ENCODE results near the gene MRTFA.
A peak's percentile ranks its signal among the peaks of the same experiment; 100 is the strongest.
"Not testable (repeated sequence)": the region's sequence is repeated elsewhere in the genome, so short reads cannot be mapped to it uniquely, and the experiment has no call there.

Gene MRTFA

DNA sequence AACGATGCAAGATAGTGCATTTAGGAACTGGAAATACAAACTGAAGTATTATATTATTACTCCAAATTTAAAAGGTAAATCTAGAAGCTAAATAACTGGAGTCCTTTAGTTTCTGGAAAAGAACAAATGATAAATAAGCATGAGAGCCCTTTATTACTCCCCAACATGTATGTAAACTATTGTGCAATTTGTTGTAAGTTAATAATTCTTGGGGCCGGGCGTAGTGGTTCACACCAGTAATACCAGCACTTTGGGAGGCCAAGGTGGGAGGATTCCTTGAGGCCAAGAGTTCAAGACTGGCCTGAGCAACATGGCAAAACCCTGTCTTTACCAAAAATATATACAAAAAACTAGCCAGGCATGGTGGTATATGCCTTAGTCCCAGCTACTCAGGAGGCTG, 255.1 kb downstream of the MRTFA start:
- DNase-seq (ENCODE audit: low spot score) = no peak
- TF ChIP-seq, protein P1, sequence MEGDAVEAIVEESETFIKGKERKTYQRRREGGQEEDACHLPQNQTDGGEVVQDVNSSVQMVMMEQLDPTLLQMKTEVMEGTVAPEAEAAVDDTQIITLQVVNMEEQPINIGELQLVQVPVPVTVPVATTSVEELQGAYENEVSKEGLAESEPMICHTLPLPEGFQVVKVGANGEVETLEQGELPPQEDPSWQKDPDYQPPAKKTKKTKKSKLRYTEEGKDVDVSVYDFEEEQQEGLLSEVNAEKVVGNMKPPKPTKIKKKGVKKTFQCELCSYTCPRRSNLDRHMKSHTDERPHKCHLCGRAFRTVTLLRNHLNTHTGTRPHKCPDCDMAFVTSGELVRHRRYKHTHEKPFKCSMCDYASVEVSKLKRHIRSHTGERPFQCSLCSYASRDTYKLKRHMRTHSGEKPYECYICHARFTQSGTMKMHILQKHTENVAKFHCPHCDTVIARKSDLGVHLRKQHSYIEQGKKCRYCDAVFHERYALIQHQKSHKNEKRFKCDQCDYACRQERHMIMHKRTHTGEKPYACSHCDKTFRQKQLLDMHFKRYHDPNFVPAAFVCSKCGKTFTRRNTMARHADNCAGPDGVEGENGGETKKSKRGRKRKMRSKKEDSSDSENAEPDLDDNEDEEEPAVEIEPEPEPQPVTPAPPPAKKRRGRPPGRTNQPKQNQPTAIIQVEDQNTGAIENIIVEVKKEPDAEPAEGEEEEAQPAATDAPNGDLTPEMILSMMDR (conservative IDR thresholded peaks at IDR 0.05; ENCODE audit: low read depth) = no peak
- no peak overlapping the region for H3K27ac ChIP-seq
- CTCF ChIA-PET = no interaction called here
- POLR2A ChIA-PET (ENCODE audit: low non-redundant PET) = no interaction called here

DNA sequence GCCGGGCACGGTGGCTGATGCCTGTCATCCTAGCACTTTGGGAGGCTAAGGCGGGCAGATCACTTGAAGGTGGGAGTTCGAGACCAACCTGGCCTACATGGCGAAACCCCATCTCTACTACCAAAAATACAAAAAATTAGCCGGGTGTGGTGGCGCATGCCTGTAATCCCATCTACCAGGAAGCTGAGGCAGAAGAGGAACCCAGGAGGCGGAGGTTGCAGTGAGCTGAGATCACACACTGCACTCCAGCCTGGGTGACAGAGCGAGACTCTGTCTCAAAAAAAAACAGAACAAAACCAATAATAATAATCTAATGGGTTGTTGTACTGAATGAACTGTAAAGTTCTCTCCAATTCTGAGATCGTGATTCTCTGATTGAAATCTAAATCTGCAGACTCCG, 258.1 kb downstream of the MRTFA start:
- POLR2A ChIA-PET (ENCODE audit: low non-redundant PET); DNase-seq (ENCODE audit: low spot score); H3K27ac ChIP-seq; CTCF ChIA-PET: not testable (repeated sequence)

GRCh38 chr22:40377931-40378330, 258.6 kb downstream of the MRTFA start:
- TF ChIP-seq, protein P1 (conservative IDR thresholded peaks at IDR 0.05; ENCODE audit: low read depth) = no peak
- H3K27ac ChIP-seq = peak overlapping the region; percentile 33; the same call in 1 of the 2 replicates
- POLR2A ChIA-PET (ENCODE audit: low non-redundant PET) = no interaction called here
- CTCF ChIA-PET = no interaction called here
- peak; percentile 52 for DNase-seq (ENCODE audit: low spot score)

DNA sequence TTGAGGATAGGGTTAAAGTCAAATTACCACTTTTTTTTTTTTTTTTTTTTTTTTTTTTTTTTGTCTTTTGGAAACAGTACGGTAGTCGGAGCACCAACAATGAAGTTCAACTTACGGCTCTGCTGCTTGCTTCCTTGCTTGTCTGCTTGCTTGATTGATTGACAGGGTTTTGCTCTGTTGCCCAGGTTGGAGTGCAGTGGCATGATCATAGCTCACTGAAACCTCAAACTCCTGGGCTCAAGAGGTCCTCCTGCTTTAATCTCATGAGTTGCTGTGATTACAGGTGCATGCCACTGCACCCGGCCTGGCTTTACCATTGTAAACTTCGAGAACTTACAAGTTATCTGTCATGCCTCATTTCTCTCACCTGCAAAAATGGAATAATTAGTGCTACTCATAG, 260.4 kb downstream of the MRTFA start:
- POLR2A ChIA-PET (ENCODE audit: low non-redundant PET) = no interaction called here
- DNase-seq (ENCODE audit: low spot score) = no peak
- CTCF ChIA-PET = interaction anchor here (0.6 kb wide), 1 partner anchor 432 kb away, joined by 3 read pairs; no protein-coding TSS in a partner anchor
- H3K27ac ChIP-seq = no peak overlapping the region
- TF ChIP-seq, protein P1 (conservative IDR thresholded peaks at IDR 0.05; ENCODE audit: low read depth) = no peak

DNA sequence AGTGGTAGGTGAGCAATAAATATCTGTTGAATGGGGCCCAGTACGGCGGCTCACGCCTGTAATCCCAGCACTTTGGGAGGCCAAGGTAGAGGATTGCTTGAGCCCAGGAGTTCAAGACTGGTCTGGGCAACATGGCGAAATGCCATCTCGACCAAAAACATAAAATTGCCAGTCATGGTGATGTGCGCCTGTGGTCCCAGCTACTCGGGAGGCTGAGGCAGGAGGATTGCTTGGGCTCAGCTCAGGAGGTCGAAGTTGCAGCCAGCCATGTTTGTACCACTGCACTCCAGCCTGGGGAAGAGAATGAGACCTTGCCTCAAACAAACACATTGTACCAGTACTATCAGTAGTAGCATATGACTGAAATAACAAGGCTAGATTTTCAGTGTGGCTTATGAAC, 262.0 kb downstream of the MRTFA start:
- TF ChIP-seq, protein P1 (conservative IDR thresholded peaks at IDR 0.05; ENCODE audit: low read depth) = no peak
- ChIA-PET POLR2A (ENCODE audit: low non-redundant PET) (no interaction called here), CTCF (no interaction called here)
- H3K27ac ChIP-seq = no peak overlapping the region
- no peak for DNase-seq (ENCODE audit: low spot score)

GRCh38 chr22:40368836-40369235, 267.7 kb downstream of the MRTFA start:
- ChIA-PET POLR2A (ENCODE audit: low non-redundant PET) (no interaction called here), CTCF (no interaction called here)
- TF ChIP-seq, protein P1 (conservative IDR thresholded peaks at IDR 0.05; ENCODE audit: low read depth) = no peak
- peak overlapping the region; percentile 44 for H3K27ac ChIP-seq
- DNase-seq (ENCODE audit: low spot score) = no peak

- DNase-seq (ENCODE audit: low spot score) = no peak
- TF ChIP-seq, protein P1 (conservative IDR thresholded peaks at IDR 0.05; ENCODE audit: low read depth) = no peak
- CTCF ChIA-PET = no interaction called here
- POLR2A ChIA-PET (ENCODE audit: low non-redundant PET) = no interaction called here
- peak overlapping the region; percentile 44 for H3K27ac ChIP-seq
Measured at GRCh38 chr22:40368016-40368415, 268.5 kb downstream of the MRTFA start.
